HepG2 (cell line): Measurements from ENCODE around the gene MCOLN1. TPM values are rescaled to one million over a fixed set of nuclear protein-coding genes. Genes with fewer than 3 reads are reported as not detected.

Experiments used
- CHD2 ChIP-seq: IDR thresholded peaks from 2 replicates; pipeline ENCODE4 v1.6.1; 2011; ENCODE audit warnings: low read depth, low read length, improper control_type of control experiment
- CTCF ChIP-seq: sonication (generic); formaldehyde crosslinking; IDR thresholded peaks from 2 replicates; pipeline ENCODE4 v1.5.0; 2020; ENCODE audit warnings: mild to moderate bottlenecking, missing genetic modification reagents, moderate library complexity
- HNRNPUL1 ChIP-seq: fragments of 200-400 bp; formaldehyde crosslinking; IDR thresholded peaks from 2 replicates; pipeline ENCODE4 v1.6.1; 2017; ENCODE audit warnings: low read depth, mild to moderate bottlenecking, low read length, moderate library complexity
- NPAS2 ChIP-seq: sonication (generic); formaldehyde crosslinking; IDR thresholded peaks from 2 replicates; pipeline ENCODE4 v1.8.0; 2022; ENCODE audit warnings: mild to moderate bottlenecking, missing genetic modification reagents, borderline replicate concordance
- SMARCC2 ChIP-seq: fragments of 450-650 bp; IDR thresholded peaks from 2 replicates; pipeline ENCODE4 v1.6.1; 2017; ENCODE audit warnings: antibody characterized with exemption, mild to moderate bottlenecking
- SRSF1 ChIP-seq: fragments of 200-400 bp; formaldehyde crosslinking; optimal IDR thresholded peaks from 2 replicates; pipeline ENCODE3; 2017; ENCODE audit warnings: mild to moderate bottlenecking, low read depth, low read length, moderate library complexity
- TCF12 ChIP-seq, 2 experiments: fragments of 450-650 bp in 1 of 2; sonication (generic) in 1 of 2; formaldehyde crosslinking in 1 of 2; IDR thresholded peaks; 2 replicates each; pipeline versions ENCODE4 v1.6.1 to v1.8.0; 2017 to 2022; ENCODE audit warnings: antibody characterized with exemption in 1 of 2, mild to moderate bottlenecking in 1 of 2, missing genetic modification reagents in 1 of 2, moderate library complexity in 1 of 2
- TEAD3 ChIP-seq: optimal IDR thresholded peaks from 2 replicates; pipeline ENCODE3; 2016; ENCODE audit warnings: borderline replicate concordance
- TFAP4 ChIP-seq: sonication (generic); IDR thresholded peaks from 2 replicates; pipeline ENCODE4 v1.6.1; 2016; ENCODE audit warnings: low read depth, borderline replicate concordance
- TOPORS ChIP-seq: sonication (generic); formaldehyde crosslinking; IDR thresholded peaks from 2 replicates; pipeline ENCODE4 v1.8.0; 2023; ENCODE audit warnings: mild to moderate bottlenecking, missing genetic modification reagents
- TSC22D2 ChIP-seq: sonication (generic); formaldehyde crosslinking; IDR thresholded peaks from 2 replicates; pipeline ENCODE4 v1.5.1; 2020; ENCODE audit warnings: missing genetic modification reagents, mild to moderate bottlenecking, borderline replicate concordance
- ZNF224 ChIP-seq: sonication (generic); formaldehyde crosslinking; IDR thresholded peaks from 2 replicates; pipeline ENCODE4 v1.5.0; 2020; ENCODE audit warnings: mild to moderate bottlenecking, missing genetic modification reagents
- ZNF333 ChIP-seq: sonication (generic); formaldehyde crosslinking; IDR thresholded peaks from 2 replicates; pipeline ENCODE4 v1.4.0; 2020; ENCODE audit warnings: mild to moderate bottlenecking, missing genetic modification reagents, borderline replicate concordance
- ZNF510 ChIP-seq: sonication (generic); formaldehyde crosslinking; IDR thresholded peaks from 2 replicates; pipeline ENCODE4 v1.4.0; 2020; ENCODE audit warnings: low read depth, mild to moderate bottlenecking, missing genetic modification reagents
- ZNF557 ChIP-seq: sonication (generic); formaldehyde crosslinking; IDR thresholded peaks from 2 replicates; pipeline ENCODE4 v1.4.0; 2020; ENCODE audit warnings: missing genetic modification reagents
- ZNF607 ChIP-seq: sonication (generic); formaldehyde crosslinking; IDR thresholded peaks from 2 replicates; pipeline ENCODE4 v1.5.1; 2020; ENCODE audit warnings: missing genetic modification reagents, mild to moderate bottlenecking, borderline replicate concordance
- ZNF709 ChIP-seq: sonication (generic); formaldehyde crosslinking; IDR thresholded peaks from 2 replicates; pipeline ENCODE4 v1.5.0; 2020; ENCODE audit warnings: mild to moderate bottlenecking, missing genetic modification reagents
- ZNF761 ChIP-seq: sonication (generic); formaldehyde crosslinking; conservative IDR thresholded peaks from 2 replicates; pipeline ENCODE4 v1.4.0; 2020; ENCODE audit warnings: mild to moderate bottlenecking, missing genetic modification reagents
- polyA plus RNA-seq, 8 experiments: library from polyadenylated mRNA; depleted of rRNA in 3 of 8; stranded (reverse) in 7 of 8; unstranded in 1 of 8; fragments of >200 nt; fragmentation: Illumina TruSeq in 4 of 8; extraction: Trizol in 4 of 8; gene quantifications; 2 replicates each; pipeline versions ENCODE4 v1.2.1 to v1.2.3, GENCODE V29; 2011 to 2016; ENCODE audit warnings: low read depth in 4 of 8, missing spikeins in 1 of 8, mixed read lengths in 1 of 8; ENCODE audit not compliant: insufficient read depth in 1 of 8
- total RNA-seq, 5 experiments: library from RNA; depleted of rRNA; stranded (reverse); fragments of >200 nt; fragmentation: Illumina TruSeq; extraction: Trizol; gene quantifications; 2 replicates each; pipeline ENCODE4 v1.2.3, GENCODE V29; 2016; ENCODE audit warnings: low read depth in 1 of 5
- TF ChIP-seq, protein P1 (sequence below), 2 experiments: sonication (generic) in 1 of 2; formaldehyde crosslinking in 1 of 2; IDR thresholded peaks; 2 replicates each; pipeline versions ENCODE4 v1.4.0 to v1.6.1; 2018 to 2020; ENCODE audit warnings: missing genetic modification reagents in 2 of 2, borderline replicate concordance in 1 of 2, low read depth in 1 of 2, mild to moderate bottlenecking in 1 of 2, missing biosample characterization in 1 of 2
- TF ChIP-seq, protein P2 (sequence below): sonication (generic); formaldehyde crosslinking; IDR thresholded peaks from 2 replicates; pipeline ENCODE4 v1.4.0; 2020; ENCODE audit warnings: mild to moderate bottlenecking, missing genetic modification reagents
- TF ChIP-seq, protein P3 (sequence below): fragments of 450-650 bp; IDR thresholded peaks from 2 replicates; pipeline ENCODE4 v1.6.1; 2016

MCOLN1 gene
- total and polyA plus RNA-seq, 2 of the 13 experiments (the other 11 are each of a cell fraction or from before 2014, with no cell fraction given): 3.4 to 15.7 TPM

GRCh38 chr19:7500811-7501450 lies 21.5 kb upstream of the MCOLN1 start (continued):
- TF ChIP-seq, protein P1, sequence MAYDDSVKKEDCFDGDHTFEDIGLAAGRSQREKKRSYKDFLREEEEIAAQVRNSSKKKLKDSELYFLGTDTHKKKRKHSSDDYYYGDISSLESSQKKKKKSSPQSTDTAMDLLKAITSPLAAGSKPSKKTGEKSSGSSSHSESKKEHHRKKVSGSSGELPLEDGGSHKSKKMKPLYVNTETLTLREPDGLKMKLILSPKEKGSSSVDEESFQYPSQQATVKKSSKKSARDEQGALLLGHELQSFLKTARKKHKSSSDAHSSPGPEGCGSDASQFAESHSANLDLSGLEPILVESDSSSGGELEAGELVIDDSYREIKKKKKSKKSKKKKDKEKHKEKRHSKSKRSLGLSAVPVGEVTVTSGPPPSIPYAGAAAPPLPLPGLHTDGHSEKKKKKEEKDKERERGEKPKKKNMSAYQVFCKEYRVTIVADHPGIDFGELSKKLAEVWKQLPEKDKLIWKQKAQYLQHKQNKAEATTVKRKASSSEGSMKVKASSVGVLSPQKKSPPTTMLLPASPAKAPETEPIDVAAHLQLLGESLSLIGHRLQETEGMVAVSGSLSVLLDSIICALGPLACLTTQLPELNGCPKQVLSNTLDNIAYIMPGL (CRISPR knock-in tag; IDR thresholded peaks at IDR 0.05; ENCODE audit: borderline replicate concordance in 1 of 2, low read depth in 1 of 2): no peak
- no peak for TF ChIP-seq TCF12 (IDR thresholded peaks at IDR 0.05)
- peak; percentile 39; the same call in 1 of the 2 replicates for TF ChIP-seq TCF12 (CRISPR knock-in tag; IDR thresholded peaks at IDR 0.05)
- TF ChIP-seq, protein P2, sequence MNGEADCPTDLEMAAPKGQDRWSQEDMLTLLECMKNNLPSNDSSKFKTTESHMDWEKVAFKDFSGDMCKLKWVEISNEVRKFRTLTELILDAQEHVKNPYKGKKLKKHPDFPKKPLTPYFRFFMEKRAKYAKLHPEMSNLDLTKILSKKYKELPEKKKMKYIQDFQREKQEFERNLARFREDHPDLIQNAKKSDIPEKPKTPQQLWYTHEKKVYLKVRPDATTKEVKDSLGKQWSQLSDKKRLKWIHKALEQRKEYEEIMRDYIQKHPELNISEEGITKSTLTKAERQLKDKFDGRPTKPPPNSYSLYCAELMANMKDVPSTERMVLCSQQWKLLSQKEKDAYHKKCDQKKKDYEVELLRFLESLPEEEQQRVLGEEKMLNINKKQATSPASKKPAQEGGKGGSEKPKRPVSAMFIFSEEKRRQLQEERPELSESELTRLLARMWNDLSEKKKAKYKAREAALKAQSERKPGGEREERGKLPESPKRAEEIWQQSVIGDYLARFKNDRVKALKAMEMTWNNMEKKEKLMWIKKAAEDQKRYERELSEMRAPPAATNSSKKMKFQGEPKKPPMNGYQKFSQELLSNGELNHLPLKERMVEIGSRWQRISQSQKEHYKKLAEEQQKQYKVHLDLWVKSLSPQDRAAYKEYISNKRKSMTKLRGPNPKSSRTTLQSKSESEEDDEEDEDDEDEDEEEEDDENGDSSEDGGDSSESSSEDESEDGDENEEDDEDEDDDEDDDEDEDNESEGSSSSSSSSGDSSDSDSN (CRISPR knock-in tag): no peak
- 0 out of 2 replicates have a peak, but pooled peaks have one; percentile 65 for TF ChIP-seq ZNF761 (CRISPR knock-in tag)
- peak; percentile 59; the same call in 1 of the 2 replicates for TF ChIP-seq ZNF333
- TF ChIP-seq ZNF510: no peak
- no peak for TF ChIP-seq TSC22D2 (CRISPR knock-in tag)
- no peak for TF ChIP-seq ZNF224 (CRISPR knock-in tag)
- TF ChIP-seq SRSF1: no peak
- TF ChIP-seq HNRNPUL1: no peak
- no peak for TF ChIP-seq ZNF557 (CRISPR knock-in tag)
- TF ChIP-seq TFAP4: no peak
- TF ChIP-seq TEAD3 (CRISPR knock-in tag): no peak
- TF ChIP-seq ZNF607 (CRISPR knock-in tag): no peak; the same call in none of the 2 replicates
- peak; percentile 27; the same call in 1 of the 2 replicates for TF ChIP-seq CTCF (CRISPR knock-in tag)
- 0 out of 2 replicates have a peak, but pooled peaks have one; percentile 67 for TF ChIP-seq TOPORS (CRISPR knock-in tag)
- TF ChIP-seq ZNF709 (CRISPR knock-in tag): peak; percentile 87; the same call in 1 of the 2 replicates
- TF ChIP-seq, protein P3, sequence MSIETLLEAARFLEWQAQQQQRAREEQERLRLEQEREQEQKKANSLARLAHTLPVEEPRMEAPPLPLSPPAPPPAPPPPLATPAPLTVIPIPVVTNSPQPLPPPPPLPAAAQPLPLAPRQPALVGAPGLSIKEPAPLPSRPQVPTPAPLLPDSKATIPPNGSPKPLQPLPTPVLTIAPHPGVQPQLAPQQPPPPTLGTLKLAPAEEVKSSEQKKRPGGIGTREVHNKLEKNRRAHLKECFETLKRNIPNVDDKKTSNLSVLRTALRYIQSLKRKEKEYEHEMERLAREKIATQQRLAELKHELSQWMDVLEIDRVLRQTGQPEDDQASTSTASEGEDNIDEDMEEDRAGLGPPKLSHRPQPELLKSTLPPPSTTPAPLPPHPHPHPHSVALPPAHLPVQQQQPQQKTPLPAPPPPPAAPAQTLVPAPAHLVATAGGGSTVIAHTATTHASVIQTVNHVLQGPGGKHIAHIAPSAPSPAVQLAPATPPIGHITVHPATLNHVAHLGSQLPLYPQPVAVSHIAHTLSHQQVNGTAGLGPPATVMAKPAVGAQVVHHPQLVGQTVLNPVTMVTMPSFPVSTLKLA: no peak
- TF ChIP-seq CHD2: no peak
- no peak for TF ChIP-seq SMARCC2
- TF ChIP-seq NPAS2: no peak
